Measurements from ENCODE around the gene ZNF45. TPM values are rescaled to one million over a fixed set of nuclear protein-coding genes. Genes with fewer than 3 reads are reported as not detected.

ZNF45 gene
- total and polyA plus RNA-seq, 2 of the 13 experiments (the other 11 are each of a cell fraction or from before 2014, with no cell fraction given) = 2.4 to 11.3 TPM

DNA sequence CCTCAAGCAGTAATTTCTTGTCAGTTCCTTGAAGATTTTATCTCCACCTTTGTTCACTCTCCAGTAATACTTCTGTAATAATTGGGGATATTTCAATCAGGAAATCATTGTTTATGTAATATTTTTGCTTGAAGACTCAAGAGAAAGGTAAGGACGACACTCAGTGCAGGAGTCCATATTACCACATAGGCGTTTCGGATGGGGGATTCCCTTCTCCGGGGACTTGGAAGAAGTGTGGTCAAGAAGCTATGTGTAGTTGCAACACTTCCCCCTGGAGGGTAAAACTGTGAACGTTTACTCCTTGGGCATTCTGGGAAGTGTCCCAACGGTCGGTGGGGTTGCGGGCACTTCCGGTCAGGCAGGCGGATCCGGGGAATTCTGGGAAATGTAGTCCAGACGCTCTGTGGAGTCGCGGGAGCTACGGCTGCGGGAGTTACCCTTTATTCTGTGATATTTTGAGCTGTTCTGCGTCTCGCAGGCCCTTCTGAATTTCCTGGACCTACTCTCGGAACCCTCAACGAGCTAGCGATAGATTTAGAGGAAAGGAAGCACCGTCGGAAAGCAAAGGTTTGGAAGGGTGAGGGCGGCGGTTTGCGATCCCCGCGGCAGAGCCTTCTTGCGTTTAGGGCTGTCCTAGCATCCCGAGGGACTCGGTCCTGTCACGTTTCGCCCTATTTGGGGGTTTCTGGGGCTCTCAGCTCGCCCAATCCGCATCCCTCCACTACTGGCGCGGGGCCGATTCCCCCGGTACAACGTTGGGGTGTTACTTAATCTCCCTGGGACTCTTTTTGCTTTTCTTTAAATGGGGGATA, 16.0 kb upstream of the ZNF45 start, which contains the start of gene ZNF221 (continued):
- TF ChIP-seq ZNF556 (CRISPR knock-in tag; IDR thresholded peaks at IDR 0.05; ENCODE audit: borderline replicate concordance) (peak; percentile 54; the same call in 1 of the 2 replicates), SMAD1 (CRISPR knock-in tag; IDR thresholded peaks at IDR 0.05; ENCODE audit: borderline replicate concordance, low read depth) (0 out of 2 replicates have a peak, but pooled peaks have one; percentile 34), ZNF350 (CRISPR knock-in tag; IDR thresholded peaks at IDR 0.05; ENCODE audit: borderline replicate concordance, low read depth) (peak; percentile 59; the same call in 1 of the 2 replicates), MED1 (CRISPR knock-in tag; IDR thresholded peaks at IDR 0.05) (peak; percentile 55), TRIM24 (CRISPR knock-in tag; IDR thresholded peaks at IDR 0.05) (no peak), NCOA1 (CRISPR knock-in tag; IDR thresholded peaks at IDR 0.05) (no peak), XRCC5 (optimal IDR thresholded peaks at IDR 0.05; ENCODE audit: low read length) (peak; percentile 34), GABPB1 (CRISPR knock-in tag; IDR thresholded peaks at IDR 0.05) (peak; percentile 97), TCF7 (IDR thresholded peaks at IDR 0.05; ENCODE audit: low read depth) (no peak), CCAR2 (optimal IDR thresholded peaks at IDR 0.05; ENCODE audit: low read depth, low read length) (peak; percentile 49), MEIS1 (CRISPR knock-in tag; IDR thresholded peaks at IDR 0.05; ENCODE audit: borderline replicate concordance) (no peak)
- TF ChIP-seq, protein P1, sequence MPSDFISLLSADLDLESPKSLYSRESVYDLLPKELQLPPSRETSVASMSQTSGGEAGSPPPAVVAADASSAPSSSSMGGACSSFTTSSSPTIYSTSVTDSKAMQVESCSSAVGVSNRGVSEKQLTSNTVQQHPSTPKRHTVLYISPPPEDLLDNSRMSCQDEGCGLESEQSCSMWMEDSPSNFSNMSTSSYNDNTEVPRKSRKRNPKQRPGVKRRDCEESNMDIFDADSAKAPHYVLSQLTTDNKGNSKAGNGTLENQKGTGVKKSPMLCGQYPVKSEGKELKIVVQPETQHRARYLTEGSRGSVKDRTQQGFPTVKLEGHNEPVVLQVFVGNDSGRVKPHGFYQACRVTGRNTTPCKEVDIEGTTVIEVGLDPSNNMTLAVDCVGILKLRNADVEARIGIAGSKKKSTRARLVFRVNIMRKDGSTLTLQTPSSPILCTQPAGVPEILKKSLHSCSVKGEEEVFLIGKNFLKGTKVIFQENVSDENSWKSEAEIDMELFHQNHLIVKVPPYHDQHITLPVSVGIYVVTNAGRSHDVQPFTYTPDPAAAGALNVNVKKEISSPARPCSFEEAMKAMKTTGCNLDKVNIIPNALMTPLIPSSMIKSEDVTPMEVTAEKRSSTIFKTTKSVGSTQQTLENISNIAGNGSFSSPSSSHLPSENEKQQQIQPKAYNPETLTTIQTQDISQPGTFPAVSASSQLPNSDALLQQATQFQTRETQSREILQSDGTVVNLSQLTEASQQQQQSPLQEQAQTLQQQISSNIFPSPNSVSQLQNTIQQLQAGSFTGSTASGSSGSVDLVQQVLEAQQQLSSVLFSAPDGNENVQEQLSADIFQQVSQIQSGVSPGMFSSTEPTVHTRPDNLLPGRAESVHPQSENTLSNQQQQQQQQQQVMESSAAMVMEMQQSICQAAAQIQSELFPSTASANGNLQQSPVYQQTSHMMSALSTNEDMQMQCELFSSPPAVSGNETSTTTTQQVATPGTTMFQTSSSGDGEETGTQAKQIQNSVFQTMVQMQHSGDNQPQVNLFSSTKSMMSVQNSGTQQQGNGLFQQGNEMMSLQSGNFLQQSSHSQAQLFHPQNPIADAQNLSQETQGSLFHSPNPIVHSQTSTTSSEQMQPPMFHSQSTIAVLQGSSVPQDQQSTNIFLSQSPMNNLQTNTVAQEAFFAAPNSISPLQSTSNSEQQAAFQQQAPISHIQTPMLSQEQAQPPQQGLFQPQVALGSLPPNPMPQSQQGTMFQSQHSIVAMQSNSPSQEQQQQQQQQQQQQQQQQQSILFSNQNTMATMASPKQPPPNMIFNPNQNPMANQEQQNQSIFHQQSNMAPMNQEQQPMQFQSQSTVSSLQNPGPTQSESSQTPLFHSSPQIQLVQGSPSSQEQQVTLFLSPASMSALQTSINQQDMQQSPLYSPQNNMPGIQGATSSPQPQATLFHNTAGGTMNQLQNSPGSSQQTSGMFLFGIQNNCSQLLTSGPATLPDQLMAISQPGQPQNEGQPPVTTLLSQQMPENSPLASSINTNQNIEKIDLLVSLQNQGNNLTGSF (CRISPR knock-in tag; IDR thresholded peaks at IDR 0.05) = no peak
- TF ChIP-seq, protein P2, sequence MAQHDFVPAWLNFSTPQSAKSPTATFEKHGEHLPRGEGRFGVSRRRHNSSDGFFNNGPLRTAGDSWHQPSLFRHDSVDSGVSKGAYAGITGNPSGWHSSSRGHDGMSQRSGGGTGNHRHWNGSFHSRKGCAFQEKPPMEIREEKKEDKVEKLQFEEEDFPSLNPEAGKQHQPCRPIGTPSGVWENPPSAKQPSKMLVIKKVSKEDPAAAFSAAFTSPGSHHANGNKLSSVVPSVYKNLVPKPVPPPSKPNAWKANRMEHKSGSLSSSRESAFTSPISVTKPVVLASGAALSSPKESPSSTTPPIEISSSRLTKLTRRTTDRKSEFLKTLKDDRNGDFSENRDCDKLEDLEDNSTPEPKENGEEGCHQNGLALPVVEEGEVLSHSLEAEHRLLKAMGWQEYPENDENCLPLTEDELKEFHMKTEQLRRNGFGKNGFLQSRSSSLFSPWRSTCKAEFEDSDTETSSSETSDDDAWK (CRISPR knock-in tag; IDR thresholded peaks at IDR 0.05) = no peak
- TF ChIP-seq, protein P3, sequence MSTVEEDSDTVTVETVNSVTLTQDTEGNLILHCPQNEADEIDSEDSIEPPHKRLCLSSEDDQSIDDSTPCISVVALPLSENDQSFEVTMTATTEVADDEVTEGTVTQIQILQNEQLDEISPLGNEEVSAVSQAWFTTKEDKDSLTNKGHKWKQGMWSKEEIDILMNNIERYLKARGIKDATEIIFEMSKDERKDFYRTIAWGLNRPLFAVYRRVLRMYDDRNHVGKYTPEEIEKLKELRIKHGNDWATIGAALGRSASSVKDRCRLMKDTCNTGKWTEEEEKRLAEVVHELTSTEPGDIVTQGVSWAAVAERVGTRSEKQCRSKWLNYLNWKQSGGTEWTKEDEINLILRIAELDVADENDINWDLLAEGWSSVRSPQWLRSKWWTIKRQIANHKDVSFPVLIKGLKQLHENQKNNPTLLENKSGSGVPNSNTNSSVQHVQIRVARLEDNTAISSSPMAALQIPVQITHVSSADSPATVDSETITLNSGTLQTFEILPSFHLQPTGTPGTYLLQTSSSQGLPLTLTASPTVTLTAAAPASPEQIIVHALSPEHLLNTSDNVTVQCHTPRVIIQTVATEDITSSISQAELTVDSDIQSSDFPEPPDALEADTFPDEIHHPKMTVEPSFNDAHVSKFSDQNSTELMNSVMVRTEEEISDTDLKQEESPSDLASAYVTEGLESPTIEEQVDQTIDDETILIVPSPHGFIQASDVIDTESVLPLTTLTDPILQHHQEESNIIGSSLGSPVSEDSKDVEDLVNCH (CRISPR knock-in tag; IDR thresholded peaks at IDR 0.05) = no peak
- TF ChIP-seq, protein P4, sequence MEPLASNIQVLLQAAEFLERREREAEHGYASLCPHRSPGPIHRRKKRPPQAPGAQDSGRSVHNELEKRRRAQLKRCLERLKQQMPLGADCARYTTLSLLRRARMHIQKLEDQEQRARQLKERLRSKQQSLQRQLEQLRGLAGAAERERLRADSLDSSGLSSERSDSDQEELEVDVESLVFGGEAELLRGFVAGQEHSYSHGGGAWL (CRISPR knock-in tag; IDR thresholded peaks at IDR 0.05) = no peak
- TF ChIP-seq, protein P5, sequence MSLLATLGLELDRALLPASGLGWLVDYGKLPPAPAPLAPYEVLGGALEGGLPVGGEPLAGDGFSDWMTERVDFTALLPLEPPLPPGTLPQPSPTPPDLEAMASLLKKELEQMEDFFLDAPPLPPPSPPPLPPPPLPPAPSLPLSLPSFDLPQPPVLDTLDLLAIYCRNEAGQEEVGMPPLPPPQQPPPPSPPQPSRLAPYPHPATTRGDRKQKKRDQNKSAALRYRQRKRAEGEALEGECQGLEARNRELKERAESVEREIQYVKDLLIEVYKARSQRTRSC (CRISPR knock-in tag; IDR thresholded peaks at IDR 0.05; ENCODE audit: low read depth) = no peak
- TF ChIP-seq, protein P6, sequence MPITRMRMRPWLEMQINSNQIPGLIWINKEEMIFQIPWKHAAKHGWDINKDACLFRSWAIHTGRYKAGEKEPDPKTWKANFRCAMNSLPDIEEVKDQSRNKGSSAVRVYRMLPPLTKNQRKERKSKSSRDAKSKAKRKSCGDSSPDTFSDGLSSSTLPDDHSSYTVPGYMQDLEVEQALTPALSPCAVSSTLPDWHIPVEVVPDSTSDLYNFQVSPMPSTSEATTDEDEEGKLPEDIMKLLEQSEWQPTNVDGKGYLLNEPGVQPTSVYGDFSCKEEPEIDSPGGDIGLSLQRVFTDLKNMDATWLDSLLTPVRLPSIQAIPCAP (CRISPR knock-in tag; IDR thresholded peaks at IDR 0.05; ENCODE audit: low read depth) = no peak
